MCF 10A (cell line): ENCODE results near the gene INAFM2. TPM values are rescaled to one million over a fixed set of nuclear protein-coding genes. Genes with fewer than 3 reads are reported as not detected.

ENCODE experiments used
- BruUV-seq: library from RNA; stranded (reverse); fragments of 400-500 nt; replicated peaks from 2 replicates; lab custom pipeline; 2021; lab: Mats Ljungman, UMichigan
- CTCF ChIA-PET: fragments of 300-600 bp; sonication (Branson Sonifier 250); formaldehyde crosslinking; extraction: SDS; loops from one replicate; lab custom pipeline; 2021; ENCODE audit warnings: antibody characterized with exemption, inconsistent platforms; lab: Yijun Ruan, JAX
- POLR2A ChIA-PET: fragments of 300-600, 350-650 bp; sonication (Branson Sonifier 250); formaldehyde crosslinking; extraction: SDS; loops from one replicate; lab custom pipeline; 2020; ENCODE audit warnings: antibody characterized with exemption, inconsistent platforms; lab: Yijun Ruan, JAX
- DNase-seq: peaks from one replicate; pipeline ENCODE4 v3.0.0-alpha.2; 2018; ENCODE audit not compliant: unreplicated experiment
- H3K27ac Mint-ChIP-seq: one replicate; pipeline ENCODE4 v1.8.0; 2022; ENCODE audit warnings: mild to moderate bottlenecking, low read depth, mixed read lengths; ENCODE audit not compliant: unreplicated experiment
- H3K27me3 Mint-ChIP-seq: one replicate; pipeline ENCODE4 v1.8.0; 2022; ENCODE audit warnings: mixed read lengths; ENCODE audit not compliant: insufficient read depth, unreplicated experiment
- H3K36me3 Mint-ChIP-seq: one replicate; pipeline ENCODE4 v1.8.0; 2022; ENCODE audit warnings: mild to moderate bottlenecking, moderate library complexity, mixed read lengths; ENCODE audit not compliant: insufficient read depth, unreplicated experiment
- H3K4me1 Mint-ChIP-seq: one replicate; pipeline ENCODE4 v1.8.0; 2022; ENCODE audit warnings: mixed read lengths; ENCODE audit not compliant: insufficient read depth, unreplicated experiment
- H3K4me3 Mint-ChIP-seq: one replicate; pipeline ENCODE4 v1.8.0; 2022; ENCODE audit warnings: mild to moderate bottlenecking, moderate library complexity, mixed read lengths; ENCODE audit not compliant: unreplicated experiment
- H3K9me3 Mint-ChIP-seq: one replicate; pipeline ENCODE4 v1.8.0; 2022; ENCODE audit warnings: mixed read lengths; ENCODE audit not compliant: unreplicated experiment
- CTCF ChIP-seq: fragments of 200-600 bp; IDR thresholded peaks from one replicate; pipeline ENCODE4 v1.8.0; 2022; ENCODE audit warnings: antibody characterized with exemption, mild to moderate bottlenecking; ENCODE audit not compliant: unreplicated experiment
- intact Hi-C: fragments of 100-400 bp; cut with micrococcal nuclease; formaldehyde crosslinking; loops from 2 replicates; pipeline ENCODE4 v1.14.1; 2022
- total RNA-seq: library from RNA; stranded (reverse); gene quantifications from 2 replicates; pipeline ENCODE4 v1.2.3, GENCODE V29; 2022

Gene INAFM2
- total RNA-seq, 1 experiment from 2014 or later, result 15.7 TPM

GRCh38 chr15:40331637-40332036, 8.1 kb downstream of the INAFM2 start:
- Mint-ChIP-seq H3K36me3 (peaks cover 27% of the 10 kb centered on the region), H3K9me3 (no peaks in the 10 kb centered on the region), H3K4me3 (no peak overlapping the region), H3K4me1 (peaks cover 39% of the 10 kb centered on the region), H3K27me3 (no peaks in the 10 kb centered on the region), H3K27ac (no peak overlapping the region)
- TF ChIP-seq CTCF, result no peak
- intact Hi-C loops, result no loop called here
- BruUV-seq, result no TSS peak
- no peak for DNase-seq
- ChIA-PET POLR2A (interaction anchor here (1.5 kb wide), 1 partner anchor 8 kb away, joined by 7 read pairs; the partner anchor contains the start of gene CCDC9B), CTCF (interaction anchor here (0.6 to 7.5 kb wide), 7 partner anchors 7 to 123 kb away, joined by 3 to 105 read pairs (median 4); partner anchors contain the start of gene CCDC9B)

GRCh38 chr15:40332113-40332781, 8.8 kb downstream of the INAFM2 start:
- CTCF ChIA-PET, result interaction anchor here (0.6 to 7.5 kb wide), 8 partner anchors 6 to 88 kb away, joined by 3 to 105 read pairs (median 4); partner anchors contain the start of genes CCDC9B and IVD
- no peak for TF ChIP-seq CTCF
- no peak overlapping the region for H3K4me3 Mint-ChIP-seq
- peaks cover 27% of the 10 kb centered on the region for H3K36me3 Mint-ChIP-seq
- intact Hi-C loops, result no loop called here
- H3K4me1 Mint-ChIP-seq, result peaks cover 35% of the 10 kb centered on the region
- POLR2A ChIA-PET, result no interaction called here
- BruUV-seq, result no TSS peak
- no peaks in the 10 kb centered on the region for H3K9me3 Mint-ChIP-seq
- DNase-seq, result no peak
- H3K27me3 Mint-ChIP-seq, result no peaks in the 10 kb centered on the region
- H3K27ac Mint-ChIP-seq, result peak overlapping the region; percentile 36

- Mint-ChIP-seq H3K36me3 (peaks cover 27% of the 10 kb centered on the region), H3K4me3 (no peak overlapping the region), H3K27me3 (no peaks in the 10 kb centered on the region), H3K9me3 (no peaks in the 10 kb centered on the region), H3K4me1 (peaks cover 30% of the 10 kb centered on the region), H3K27ac (no peak overlapping the region)
- intact Hi-C loops, result no loop called here
- no peak for DNase-seq
- ChIA-PET POLR2A (interaction anchor here (0.6 to 0.8 kb wide), 3 partner anchors 51 to 310 kb away, joined by 3 to 4 read pairs (median 3); partner anchors contain the start of gene ANKRD63), CTCF (interaction anchor here (0.5 to 12.1 kb wide), 4 partner anchors 11 to 188 kb away, joined by 3 to 179 read pairs (median 3); no protein-coding TSS in a partner anchor)
- no peak for TF ChIP-seq CTCF
- no TSS peak for BruUV-seq
These were observed 10.5 kb downstream of the INAFM2 start for GRCh38 chr15:40333922-40334492.

GRCh38 chr15:40334541-40334940, 11.0 kb downstream of the INAFM2 start:
- DNase-seq, result no peak
- Mint-ChIP-seq H3K36me3 (peaks cover 27% of the 10 kb centered on the region), H3K4me3 (no peak overlapping the region), H3K27me3 (no peaks in the 10 kb centered on the region), H3K27ac (no peak overlapping the region), H3K9me3 (no peaks in the 10 kb centered on the region), H3K4me1 (peaks cover 34% of the 10 kb centered on the region)
- intact Hi-C loops, result no loop called here
- TF ChIP-seq CTCF, result no peak
- CTCF ChIA-PET, result interaction anchor here (0.5 to 12.1 kb wide), 7 partner anchors 6 to 217 kb away, joined by 3 to 179 read pairs (median 3); no protein-coding TSS in a partner anchor
- POLR2A ChIA-PET, result interaction anchor here (1.1 kb wide), 1 partner anchor 9 kb away, joined by 3 read pairs; no protein-coding TSS in a partner anchor
- no TSS peak for BruUV-seq
